ENCODE results near the gene CCDC144A.
A peak's percentile ranks its signal among the peaks of the same experiment; 100 is the strongest.
"Not testable (repeated sequence)": the region's sequence is repeated elsewhere in the genome, so short reads cannot be mapped to it uniquely, and the experiment has no call there.

The CCDC144A gene

GRCh38 chr17:16689731-16690281, at the start of gene CCDC144A:
TSS of gene CCDC144A (plus strand) at chr17:16690241. CDS start at chr17:16690401, 160 bp downstream.
- peak; percentile 70 to 74 (median 72) for DNase-seq (ENCODE audit: low read depth in 2 of 3, low spot score in 1 of 3)

DNA sequence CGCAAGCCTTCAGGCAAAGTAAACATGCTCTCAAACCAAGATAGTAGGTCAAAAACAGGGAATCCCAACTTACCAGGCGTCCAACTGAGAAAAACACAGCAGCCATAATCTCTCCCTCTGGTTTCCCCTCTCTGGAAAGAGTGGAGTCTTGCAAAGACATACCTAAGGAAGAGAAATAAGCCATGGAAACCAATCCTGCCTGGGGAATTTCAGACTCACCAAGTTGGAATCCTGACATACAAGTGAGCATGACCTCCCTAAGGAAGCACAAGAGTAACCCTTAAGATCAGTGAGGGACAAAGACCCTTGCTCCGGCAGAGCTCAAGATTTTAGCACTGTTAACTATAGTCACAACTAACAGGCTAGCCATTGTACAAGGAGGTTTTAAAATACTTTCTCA, 40.5 kb upstream of the CCDC144A start:
- no peak for DNase-seq (ENCODE audit: low read depth in 2 of 3, low spot score in 1 of 3)

DNA sequence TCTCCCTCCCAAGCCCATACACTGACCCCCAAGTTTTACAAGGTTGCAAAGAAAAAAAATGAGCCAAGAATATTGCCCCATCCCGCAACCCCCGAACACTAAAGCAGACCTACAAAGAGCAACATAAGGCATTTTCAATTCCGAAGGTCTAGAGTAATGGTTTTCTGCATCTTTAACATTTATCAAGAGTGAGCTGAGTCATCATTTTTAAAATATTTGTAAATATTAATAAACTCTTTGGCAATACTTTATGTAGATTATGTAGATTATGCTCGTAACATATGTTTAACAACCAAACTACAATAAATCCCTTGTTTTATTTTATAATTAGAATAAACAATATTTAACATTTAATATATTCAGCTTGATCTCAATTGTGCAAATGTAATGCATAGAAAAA, 37.8 kb upstream of the CCDC144A start:
- no peak for DNase-seq (ENCODE audit: low read depth in 2 of 3, low spot score in 1 of 3)

DNA sequence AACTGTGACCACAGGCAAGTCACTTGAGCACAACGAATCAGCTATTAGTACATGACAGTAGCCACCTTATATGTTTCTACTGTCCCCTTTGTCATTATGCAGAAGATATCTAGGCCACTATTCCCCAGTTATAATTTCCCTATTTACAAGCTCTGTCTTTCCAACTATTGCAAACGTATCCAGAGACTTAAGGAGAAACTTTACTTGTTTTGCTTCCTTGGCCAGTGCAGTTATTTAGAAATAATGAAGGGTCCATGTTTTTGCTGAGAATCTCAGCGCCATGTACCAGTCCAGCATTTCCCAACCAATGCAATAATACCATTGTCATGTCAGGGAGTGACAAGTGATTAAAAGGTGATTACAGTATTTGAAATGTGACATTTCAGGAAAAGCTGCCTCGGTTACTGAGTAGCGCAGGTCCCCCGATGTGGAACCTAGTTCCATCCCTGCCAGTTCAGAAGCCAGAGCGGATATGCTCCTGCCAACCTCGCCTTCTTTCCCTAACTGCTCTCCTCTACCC, 37.1 kb upstream of the CCDC144A start:
- no peak for DNase-seq (ENCODE audit: low read depth in 2 of 3, low spot score in 1 of 3)

DNA sequence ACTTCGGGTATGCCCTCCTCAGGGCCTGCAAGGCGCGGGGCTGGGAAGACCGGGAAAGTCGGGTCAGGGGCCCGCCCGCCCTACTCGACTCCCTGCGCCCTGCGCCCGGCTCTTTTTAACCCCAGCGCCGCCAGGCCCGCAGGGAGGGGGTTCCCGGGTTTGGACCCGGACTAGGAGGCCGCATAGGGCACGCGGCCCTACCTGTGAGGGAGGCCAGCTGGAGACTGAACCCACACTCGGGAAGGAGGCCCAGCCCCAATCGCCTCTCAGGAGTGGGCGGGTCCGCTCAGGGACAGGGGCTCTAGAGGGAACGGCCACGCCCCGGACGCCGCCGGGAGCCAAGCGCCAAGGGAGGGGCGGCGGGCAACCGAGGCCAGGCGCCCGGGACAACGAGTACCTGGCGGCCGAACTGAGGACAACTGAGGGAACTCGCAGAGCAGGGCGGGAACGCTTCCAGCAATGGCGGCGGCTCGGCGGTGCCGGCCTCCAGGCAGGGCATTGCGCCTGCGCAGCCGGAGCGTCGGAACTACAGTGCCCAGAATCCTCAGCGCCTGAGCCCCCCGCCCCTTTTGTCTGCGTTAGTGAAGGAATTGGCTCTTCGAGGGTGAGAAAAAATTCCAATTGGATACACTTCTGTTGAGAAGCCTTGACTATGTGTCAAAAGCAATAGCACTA, 36.5 kb upstream of the CCDC144A start, which contains the start of gene ZNF624:
Gene ZNF624 (minus strand): TSS at position 484 of the 675 bp plus-strand sequence.
- peak; percentile 73 to 85 (median 77) for DNase-seq (ENCODE audit: low read depth in 2 of 3, low spot score in 1 of 3)

- no peak for DNase-seq (ENCODE audit: low read depth in 2 of 3, low spot score in 1 of 3)
Measured at GRCh38 chr17:16661217-16661616, 28.8 kb upstream of the CCDC144A start.

DNA sequence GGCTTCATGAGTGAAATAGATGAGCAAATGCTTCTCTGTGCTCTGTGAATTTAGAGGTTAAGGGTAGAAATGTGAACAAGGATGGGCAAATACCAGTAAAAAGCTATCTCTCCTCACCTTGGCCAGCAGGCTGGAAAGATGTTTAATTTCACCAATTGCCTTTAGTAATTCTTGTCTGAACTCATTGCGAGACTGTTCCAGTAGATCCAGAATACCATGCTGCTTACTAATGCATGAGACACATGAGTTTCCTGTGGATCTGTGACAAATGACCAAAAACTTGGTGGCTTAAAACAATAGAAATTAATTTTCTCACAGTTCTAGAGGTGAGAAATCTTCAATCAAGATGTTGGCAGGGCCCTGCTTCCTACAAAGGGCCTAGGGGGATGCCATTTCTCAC, 27.1 kb upstream of the CCDC144A start:
- no peak for DNase-seq (ENCODE audit: low read depth in 2 of 3, low spot score in 1 of 3)

- DNase-seq (ENCODE audit: low read depth in 2 of 3, low spot score in 1 of 3), result not testable (repeated sequence)
Measured at GRCh38 chr17:16666553-16666906, 23.5 kb upstream of the CCDC144A start.

GRCh38 chr17:16666907-16667636, 23.0 kb upstream of the CCDC144A start:
- not testable (repeated sequence) for DNase-seq (ENCODE audit: low read depth in 2 of 3, low spot score in 1 of 3)

- no peak for DNase-seq (ENCODE audit: low read depth in 2 of 3, low spot score in 1 of 3)
Measured at GRCh38 chr17:16676676-16677268, 13.3 kb upstream of the CCDC144A start.

DNA sequence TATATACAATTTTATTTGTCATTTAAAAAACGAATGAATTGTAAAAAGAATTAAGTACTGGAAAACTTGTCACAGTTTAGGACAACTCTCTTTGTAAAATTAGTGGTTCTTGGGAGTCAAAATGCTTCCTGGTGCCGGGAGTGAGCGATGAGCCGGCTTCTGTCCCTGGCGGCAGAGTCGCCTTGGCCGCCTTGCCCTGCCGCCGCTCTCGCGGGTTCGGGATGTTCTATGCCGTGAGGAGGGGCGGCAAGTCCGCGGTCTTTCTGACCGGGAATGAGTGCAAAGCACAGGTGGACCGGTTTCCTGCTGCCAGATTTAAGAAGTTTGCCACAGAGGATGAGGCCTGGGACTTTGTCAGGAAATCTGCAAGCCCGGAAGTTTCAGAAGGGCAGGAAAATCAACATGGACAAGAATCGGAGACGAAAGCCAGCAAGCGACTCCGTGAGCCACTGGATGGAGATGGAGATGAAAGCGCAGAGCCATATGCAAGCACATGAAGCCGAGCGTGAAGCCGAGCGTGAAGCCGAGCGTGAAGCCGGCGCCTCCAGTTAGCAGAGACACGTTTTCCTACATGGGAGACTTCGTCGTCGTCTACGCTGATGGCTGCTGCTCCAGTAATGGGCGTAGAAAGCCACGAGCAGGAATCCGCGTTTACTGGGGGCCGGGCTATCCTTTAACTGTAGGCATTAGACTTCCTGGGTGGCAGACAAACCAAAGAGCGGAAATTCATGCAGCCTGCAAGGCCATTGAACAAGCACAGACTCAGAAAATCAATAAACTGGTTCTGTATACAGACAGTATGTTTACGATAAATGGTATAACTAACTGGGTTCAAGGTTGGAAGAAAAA, 6.5 kb upstream of the CCDC144A start:
- not testable (repeated sequence) for DNase-seq (ENCODE audit: low read depth in 2 of 3, low spot score in 1 of 3)

DNA sequence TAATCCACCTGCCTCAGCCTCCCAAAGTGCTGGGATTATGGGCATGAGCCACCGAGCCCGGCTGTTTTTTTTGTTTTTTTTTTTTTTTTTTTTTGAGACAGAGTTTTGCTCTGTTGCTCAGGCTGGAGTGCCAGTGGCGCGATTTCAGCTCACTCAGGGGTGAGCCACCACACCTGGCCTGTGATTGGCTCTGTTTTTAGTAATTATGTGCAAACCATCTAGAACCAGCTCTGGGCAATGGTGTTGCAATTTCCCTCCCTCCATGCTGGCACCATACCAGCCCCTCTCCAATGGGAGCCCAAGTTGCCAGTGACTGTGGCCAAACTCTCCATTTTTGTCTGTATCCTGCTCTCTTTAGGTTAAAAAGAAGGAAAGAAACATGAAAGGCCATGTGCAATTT, 4.0 kb upstream of the CCDC144A start:
- DNase-seq (ENCODE audit: low read depth in 2 of 3, low spot score in 1 of 3), result not testable (repeated sequence)

DNA sequence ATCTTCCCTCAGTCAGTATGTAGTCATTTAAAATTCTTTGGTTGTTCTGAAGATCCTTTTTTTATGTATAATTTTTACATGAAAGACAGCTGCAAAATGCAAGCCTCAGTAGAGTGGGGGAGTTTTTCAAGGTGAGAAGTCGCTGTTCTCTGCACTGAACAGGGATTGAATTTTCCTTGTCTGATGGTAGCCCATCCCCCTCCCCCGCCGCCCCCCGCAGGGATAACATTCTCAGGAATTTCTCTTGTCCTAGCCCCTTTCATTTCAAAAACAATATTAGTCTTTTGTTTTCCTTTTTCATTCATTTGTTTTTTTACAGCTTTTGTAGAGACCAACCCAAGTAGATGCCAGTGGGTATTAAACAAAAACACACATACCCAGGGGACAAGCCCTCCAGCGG, 2.9 kb upstream of the CCDC144A start:
- DNase-seq (ENCODE audit: low read depth in 2 of 3, low spot score in 1 of 3), result not testable (repeated sequence)

DNA sequence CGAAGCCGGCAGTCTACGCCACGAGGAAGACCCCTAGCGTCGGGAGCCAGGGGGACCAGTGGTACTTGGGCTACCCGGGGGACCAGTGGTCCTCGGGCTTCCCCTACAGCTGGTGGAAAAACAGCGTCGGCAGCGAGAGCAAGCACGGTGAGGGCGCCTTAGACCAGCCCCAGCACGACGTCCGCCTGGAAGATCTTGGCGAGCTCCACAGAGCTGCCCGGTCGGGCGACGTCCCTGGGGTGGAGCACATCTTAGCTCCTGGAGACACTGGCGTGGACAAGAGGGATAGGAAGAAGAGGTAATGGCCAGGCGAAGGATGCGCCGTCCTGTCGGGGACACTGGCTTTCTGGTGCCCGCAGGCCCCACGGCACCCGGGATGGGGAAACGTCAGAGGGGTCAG, 406 bp downstream of the CCDC144A start:
- DNase-seq (ENCODE audit: low read depth in 2 of 3, low spot score in 1 of 3), result not testable (repeated sequence)

DNA sequence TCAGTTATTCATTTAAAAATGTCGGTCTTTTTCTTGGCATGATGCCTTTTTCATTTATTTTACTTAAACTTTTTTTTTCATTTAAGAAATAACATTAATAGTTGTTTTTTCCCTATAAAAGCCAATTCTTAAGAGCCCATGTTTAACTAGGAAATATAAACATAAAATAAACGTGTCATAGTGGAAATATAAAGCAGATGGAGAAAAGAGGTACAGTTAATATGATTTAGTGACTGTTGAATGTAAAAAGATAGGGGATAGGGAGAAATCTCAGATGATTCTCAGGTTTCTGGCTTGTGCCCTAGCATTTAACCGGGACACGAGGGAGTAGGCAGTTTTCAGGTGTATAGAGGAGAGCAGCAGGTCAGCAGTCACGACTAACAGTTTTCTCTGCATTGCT, 7.6 kb downstream of the CCDC144A start:
- DNase-seq (ENCODE audit: low read depth in 2 of 3, low spot score in 1 of 3), result not testable (repeated sequence)

GRCh38 chr17:16745492-16746203, 55.6 kb downstream of the CCDC144A start:
- DNase-seq (ENCODE audit: low read depth in 2 of 3, low spot score in 1 of 3), result not testable (repeated sequence)

- DNase-seq (ENCODE audit: low read depth in 2 of 3, low spot score in 1 of 3), result not testable (repeated sequence)
Measured at GRCh38 chr17:16746571-16746970, 56.5 kb downstream of the CCDC144A start.

GRCh38 chr17:16750515-16750914, 60.5 kb downstream of the CCDC144A start:
- DNase-seq (ENCODE audit: low read depth in 2 of 3, low spot score in 1 of 3), result not testable (repeated sequence)

- DNase-seq (ENCODE audit: low read depth in 2 of 3, low spot score in 1 of 3), result not testable (repeated sequence)
Measured at GRCh38 chr17:16751224-16751923, 61.3 kb downstream of the CCDC144A start.
